ENCODE results near the gene RALGAPA2.

RALGAPA2 gene

DNA sequence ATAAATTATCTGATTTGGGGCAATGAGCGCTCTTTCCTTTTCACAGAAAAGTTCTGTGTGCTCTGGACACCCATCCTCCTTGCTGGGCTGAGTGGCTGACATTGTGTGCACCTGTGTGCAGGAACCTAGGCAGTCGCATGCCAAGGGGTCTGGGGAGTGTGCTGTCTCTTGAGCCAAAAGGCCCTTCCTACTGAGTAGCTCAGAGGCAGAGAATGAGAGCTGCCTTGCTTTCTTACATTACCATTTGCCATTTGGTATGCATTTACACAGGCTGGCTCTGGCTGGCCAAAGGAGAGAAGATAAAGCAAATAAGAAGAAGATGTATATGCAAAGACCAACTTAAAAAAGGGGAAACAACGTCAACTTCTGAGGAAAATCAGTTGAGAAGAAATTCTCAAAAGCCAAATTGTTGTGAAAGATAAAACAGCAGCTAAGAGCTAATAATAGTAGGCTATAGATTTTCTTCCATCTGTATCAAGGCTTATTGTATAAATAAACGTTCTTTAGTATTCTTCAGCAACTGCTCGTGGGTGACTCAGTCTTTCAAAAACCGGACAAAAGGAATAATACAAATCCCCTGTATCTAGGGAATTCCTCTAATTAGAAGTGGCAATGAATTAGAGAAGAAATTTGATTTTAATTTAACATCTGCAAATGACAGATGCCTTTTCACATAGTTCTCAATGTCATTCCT is 222.6 kb downstream of the RALGAPA2 start:
- Histone ChIP-seq H3K36me3 (ENCODE audit: control insufficient read depth, insufficient read depth, low read length) (no peaks in the 10 kb centered on the region), H3K27ac (ENCODE audit: low read depth, low read length) (no peak overlapping the region), H3K4me3 (ENCODE audit: low read depth, low read length) (no peak overlapping the region), H3K9me3 (ENCODE audit: control insufficient read depth, insufficient read depth, low read depth, low read length) (no peaks in the 10 kb centered on the region), H3K4me1 (ENCODE audit: control insufficient read depth, insufficient read depth, low read length) (peaks cover 22% of the 10 kb centered on the region), H3K9ac (ENCODE audit: low read length) (no peak overlapping the region), H3K27me3 (ENCODE audit: control insufficient read depth, insufficient read depth, low read length) (no peaks in the 10 kb centered on the region)

- Histone ChIP-seq H3K4me1 (ENCODE audit: control insufficient read depth, insufficient read depth, low read length) (peaks cover 22% of the 10 kb centered on the region), H3K36me3 (ENCODE audit: control insufficient read depth, insufficient read depth, low read length) (no peaks in the 10 kb centered on the region), H3K9me3 (ENCODE audit: control insufficient read depth, insufficient read depth, low read depth, low read length) (no peaks in the 10 kb centered on the region), H3K9ac (ENCODE audit: low read length) (no peak overlapping the region), H3K27ac (ENCODE audit: low read depth, low read length) (no peak overlapping the region), H3K4me3 (ENCODE audit: low read depth, low read length) (no peak overlapping the region), H3K27me3 (ENCODE audit: control insufficient read depth, insufficient read depth, low read length) (no peaks in the 10 kb centered on the region)
These were observed 223.4 kb downstream of the RALGAPA2 start for GRCh38 chr20:20489054-20489453.

DNA sequence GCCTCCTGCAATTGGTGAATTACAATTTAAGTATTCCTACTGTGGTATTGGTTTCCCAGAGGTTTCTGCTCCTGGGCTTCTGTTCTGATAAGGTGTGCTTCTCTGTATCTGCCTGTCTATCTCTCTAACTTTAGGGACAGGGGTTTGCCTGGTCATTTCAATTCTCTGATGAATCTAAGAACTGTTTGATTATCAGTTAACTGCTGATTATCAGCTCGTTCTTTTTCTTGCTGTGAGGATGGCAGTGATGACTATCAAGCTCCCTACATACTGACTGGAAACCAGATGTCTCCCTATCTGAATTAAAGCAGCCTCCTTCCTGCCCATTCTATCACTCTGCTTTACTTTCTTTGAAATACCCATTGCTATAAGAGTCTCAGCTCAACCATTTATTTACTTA is 224.1 kb downstream of the RALGAPA2 start:
- no peaks in the 10 kb centered on the region for H3K9me3 ChIP-seq (ENCODE audit: control insufficient read depth, insufficient read depth, low read depth, low read length)
- no peaks in the 10 kb centered on the region for H3K36me3 ChIP-seq (ENCODE audit: control insufficient read depth, insufficient read depth, low read length)
- H3K27me3 ChIP-seq (ENCODE audit: control insufficient read depth, insufficient read depth, low read length) = no peaks in the 10 kb centered on the region
- no peak overlapping the region for H3K27ac ChIP-seq (ENCODE audit: low read depth, low read length)
- no peak overlapping the region for H3K4me3 ChIP-seq (ENCODE audit: low read depth, low read length)
- peaks cover 17% of the 10 kb centered on the region for H3K4me1 ChIP-seq (ENCODE audit: control insufficient read depth, insufficient read depth, low read length)
- H3K9ac ChIP-seq (ENCODE audit: low read length) = no peak overlapping the region

DNA sequence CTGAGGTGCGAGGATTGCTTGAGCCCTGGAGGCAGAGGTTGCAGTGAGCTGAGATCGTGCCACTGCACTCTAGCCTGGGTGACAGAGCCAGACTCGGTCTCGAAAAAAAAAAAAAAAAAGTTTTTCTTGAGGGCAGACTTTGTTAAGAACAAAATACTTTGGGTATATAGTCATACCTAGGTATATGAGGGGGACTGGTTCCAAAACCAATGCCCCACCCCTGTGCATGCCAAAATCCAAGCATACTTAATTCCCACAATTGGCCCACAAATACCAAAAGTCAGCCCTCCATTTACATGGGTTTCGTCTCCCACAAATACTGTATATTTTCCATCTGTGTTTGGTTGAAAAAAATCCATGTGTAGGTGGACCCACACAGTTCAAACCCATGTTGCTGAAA is 224.6 kb downstream of the RALGAPA2 start:
- no peak overlapping the region for H3K4me3 ChIP-seq (ENCODE audit: low read depth, low read length)
- peaks cover 11% of the 10 kb centered on the region for H3K4me1 ChIP-seq (ENCODE audit: control insufficient read depth, insufficient read depth, low read length)
- no peak overlapping the region for H3K9ac ChIP-seq (ENCODE audit: low read length)
- H3K9me3 ChIP-seq (ENCODE audit: control insufficient read depth, insufficient read depth, low read depth, low read length) = no peaks in the 10 kb centered on the region
- no peaks in the 10 kb centered on the region for H3K36me3 ChIP-seq (ENCODE audit: control insufficient read depth, insufficient read depth, low read length)
- no peaks in the 10 kb centered on the region for H3K27me3 ChIP-seq (ENCODE audit: control insufficient read depth, insufficient read depth, low read length)
- H3K27ac ChIP-seq (ENCODE audit: low read depth, low read length) = no peak overlapping the region

- no peaks in the 10 kb centered on the region for H3K9me3 ChIP-seq (ENCODE audit: control insufficient read depth, insufficient read depth, low read depth, low read length)
- no peaks in the 10 kb centered on the region for H3K4me1 ChIP-seq (ENCODE audit: control insufficient read depth, insufficient read depth, low read length)
- no peak overlapping the region for H3K27ac ChIP-seq (ENCODE audit: low read depth, low read length)
- no peaks in the 10 kb centered on the region for H3K27me3 ChIP-seq (ENCODE audit: control insufficient read depth, insufficient read depth, low read length)
- no peaks in the 10 kb centered on the region for H3K36me3 ChIP-seq (ENCODE audit: control insufficient read depth, insufficient read depth, low read length)
- H3K9ac ChIP-seq (ENCODE audit: low read length) = no peak overlapping the region
- no peak overlapping the region for H3K4me3 ChIP-seq (ENCODE audit: low read depth, low read length)
These were observed 229.1 kb downstream of the RALGAPA2 start for GRCh38 chr20:20483328-20483727.

GRCh38 chr20:20482453-20482852 is 230.0 kb downstream of the RALGAPA2 start:
- Histone ChIP-seq H3K9ac (ENCODE audit: low read length) (no peak overlapping the region), H3K9me3 (ENCODE audit: control insufficient read depth, insufficient read depth, low read depth, low read length) (no peaks in the 10 kb centered on the region), H3K36me3 (ENCODE audit: control insufficient read depth, insufficient read depth, low read length) (no peaks in the 10 kb centered on the region), H3K4me1 (ENCODE audit: control insufficient read depth, insufficient read depth, low read length) (peaks cover 8% of the 10 kb centered on the region), H3K27me3 (ENCODE audit: control insufficient read depth, insufficient read depth, low read length) (no peaks in the 10 kb centered on the region), H3K27ac (ENCODE audit: low read depth, low read length) (no peak overlapping the region), H3K4me3 (ENCODE audit: low read depth, low read length) (no peak overlapping the region)

- Histone ChIP-seq H3K27ac (ENCODE audit: low read depth, low read length) (no peak overlapping the region), H3K4me1 (ENCODE audit: control insufficient read depth, insufficient read depth, low read length) (peaks cover 13% of the 10 kb centered on the region)
These were observed 231.8 kb downstream of the RALGAPA2 start for GRCh38 chr20:20480689-20481088.

GRCh38 chr20:20480126-20480525 is 232.3 kb downstream of the RALGAPA2 start:
- no peaks in the 10 kb centered on the region for H3K27me3 ChIP-seq (ENCODE audit: control insufficient read depth, insufficient read depth, low read length)
- H3K27ac ChIP-seq (ENCODE audit: low read depth, low read length) = no peak overlapping the region
- H3K4me1 ChIP-seq (ENCODE audit: control insufficient read depth, insufficient read depth, low read length) = peaks cover 13% of the 10 kb centered on the region
- H3K9me3 ChIP-seq (ENCODE audit: control insufficient read depth, insufficient read depth, low read depth, low read length) = no peaks in the 10 kb centered on the region
- no peaks in the 10 kb centered on the region for H3K36me3 ChIP-seq (ENCODE audit: control insufficient read depth, insufficient read depth, low read length)
- no peak overlapping the region for H3K4me3 ChIP-seq (ENCODE audit: low read depth, low read length)
- no peak overlapping the region for H3K9ac ChIP-seq (ENCODE audit: low read length)

More at GRCh38 chr20:20480689-20481088, 231.8 kb downstream of the RALGAPA2 start:
- no peak overlapping the region for H3K9ac ChIP-seq (ENCODE audit: low read length)
- no peaks in the 10 kb centered on the region for H3K27me3 ChIP-seq (ENCODE audit: control insufficient read depth, insufficient read depth, low read length)
- H3K36me3 ChIP-seq (ENCODE audit: control insufficient read depth, insufficient read depth, low read length) = no peaks in the 10 kb centered on the region
- H3K4me3 ChIP-seq (ENCODE audit: low read depth, low read length) = no peak overlapping the region
- no peaks in the 10 kb centered on the region for H3K9me3 ChIP-seq (ENCODE audit: control insufficient read depth, insufficient read depth, low read depth, low read length)

- Histone ChIP-seq H3K4me3 (ENCODE audit: low read depth, low read length) (no peak overlapping the region), H3K9me3 (ENCODE audit: control insufficient read depth, insufficient read depth, low read depth, low read length) (no peaks in the 10 kb centered on the region), H3K27me3 (ENCODE audit: control insufficient read depth, insufficient read depth, low read length) (no peaks in the 10 kb centered on the region), H3K36me3 (ENCODE audit: control insufficient read depth, insufficient read depth, low read length) (no peaks in the 10 kb centered on the region), H3K4me1 (ENCODE audit: control insufficient read depth, insufficient read depth, low read length) (peaks cover 13% of the 10 kb centered on the region), H3K9ac (ENCODE audit: low read length) (no peak overlapping the region), H3K27ac (ENCODE audit: low read depth, low read length) (0 out of 2 replicates have a peak overlapping the region, but pooled peaks have one; percentile 56)
These were observed 234.9 kb downstream of the RALGAPA2 start for GRCh38 chr20:20477444-20478041.

DNA sequence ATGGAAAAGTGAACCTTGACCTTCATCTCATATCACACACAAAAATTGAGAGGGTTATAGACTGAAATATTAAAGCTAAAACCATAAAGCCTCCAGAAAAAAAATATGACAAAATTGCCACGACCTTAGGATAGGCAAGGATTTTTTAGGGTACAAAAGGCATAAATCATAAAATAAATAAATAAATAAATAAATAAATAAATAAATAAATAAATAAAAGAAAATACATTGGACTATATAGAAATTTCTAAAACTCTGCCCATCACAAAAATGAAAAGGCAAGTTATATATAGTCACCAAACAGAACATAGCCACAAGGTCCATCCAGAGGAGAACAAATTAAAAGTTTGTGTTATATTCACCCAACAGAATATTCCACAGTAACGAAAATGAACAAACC is 235.9 kb downstream of the RALGAPA2 start:
- Histone ChIP-seq H3K4me3 (ENCODE audit: low read depth, low read length) (no peak overlapping the region), H3K27ac (ENCODE audit: low read depth, low read length) (no peak overlapping the region), H3K27me3 (ENCODE audit: control insufficient read depth, insufficient read depth, low read length) (no peaks in the 10 kb centered on the region), H3K9ac (ENCODE audit: low read length) (no peak overlapping the region), H3K9me3 (ENCODE audit: control insufficient read depth, insufficient read depth, low read depth, low read length) (no peaks in the 10 kb centered on the region), H3K36me3 (ENCODE audit: control insufficient read depth, insufficient read depth, low read length) (no peaks in the 10 kb centered on the region), H3K4me1 (ENCODE audit: control insufficient read depth, insufficient read depth, low read length) (peaks cover 13% of the 10 kb centered on the region)

DNA sequence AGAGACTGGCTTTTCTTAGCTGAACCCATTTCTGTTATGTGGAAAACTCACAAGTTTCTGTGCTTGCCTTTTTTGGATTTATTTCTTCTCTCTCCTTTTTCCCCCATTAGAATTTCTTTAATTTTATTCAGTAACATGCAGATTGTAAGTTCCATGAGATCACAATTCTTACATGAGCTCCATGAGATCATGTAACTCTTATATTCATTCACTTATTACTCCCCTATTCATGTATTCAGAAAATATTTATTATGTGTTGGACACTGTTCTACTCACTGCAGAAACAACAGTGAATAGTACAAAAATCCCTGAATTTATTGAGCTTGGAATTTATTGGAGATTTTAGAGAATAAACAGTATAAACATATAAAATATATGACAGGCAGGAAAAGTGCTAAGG is 238.8 kb downstream of the RALGAPA2 start:
- H3K36me3 ChIP-seq (ENCODE audit: control insufficient read depth, insufficient read depth, low read length) = no peaks in the 10 kb centered on the region

More for the DNA sequence above, 238.8 kb downstream of the RALGAPA2 start:
- no peaks in the 10 kb centered on the region for H3K9me3 ChIP-seq (ENCODE audit: control insufficient read depth, insufficient read depth, low read depth, low read length)
- H3K9ac ChIP-seq (ENCODE audit: low read length) = no peak overlapping the region
- H3K4me3 ChIP-seq (ENCODE audit: low read depth, low read length) = no peak overlapping the region
- no peak overlapping the region for H3K27ac ChIP-seq (ENCODE audit: low read depth, low read length)
- H3K4me1 ChIP-seq (ENCODE audit: control insufficient read depth, insufficient read depth, low read length) = peaks cover 13% of the 10 kb centered on the region
- H3K27me3 ChIP-seq (ENCODE audit: control insufficient read depth, insufficient read depth, low read length) = no peaks in the 10 kb centered on the region
